ENCODE measurements around the gene TBC1D4. TPM values are rescaled to one million over a fixed set of nuclear protein-coding genes. Genes with fewer than 3 reads are reported as not detected.
"Not testable (repeated sequence)": the region's sequence is repeated elsewhere in the genome, so short reads cannot be mapped to it uniquely, and the experiment has no call there.

The TBC1D4 gene
- total and polyA plus RNA-seq, 8 donors = 16.6 to 31.7 (median 26.8) TPM

- Histone ChIP-seq H3K4me1 (no peaks in the 10 kb centered on the region), H3K36me3 (no peaks in the 10 kb centered on the region), H3K9me3 (no peaks in the 10 kb centered on the region), H3K27ac (no peak overlapping the region), H3K4me3 (no peak overlapping the region), H3K27me3 (no peaks in the 10 kb centered on the region)
- DNase-seq (no peak), ATAC-seq (no peak)
- TF ChIP-seq CTCF (IDR thresholded peaks at IDR 0.05) = no peak
- intact Hi-C loops (cut with DNase I) = no loop called here
Measured at GRCh38 chr13:75352641-75353327, 129.2 kb downstream of the TBC1D4 start.

GRCh38 chr13:75351538-75351937 is 130.4 kb downstream of the TBC1D4 start:
- ATAC-seq; H3K4me1 ChIP-seq; H3K27me3 ChIP-seq; H3K9me3 ChIP-seq; H3K36me3 ChIP-seq; intact Hi-C loops (cut with DNase I); H3K27ac ChIP-seq; H3K4me3 ChIP-seq; DNase-seq: not testable (repeated sequence)

- intact Hi-C loops (cut with DNase I) = no loop called here
Measured at GRCh38 chr13:75347925-75348324, 134.0 kb downstream of the TBC1D4 start.

GRCh38 chr13:75347457-75347856 is 134.5 kb downstream of the TBC1D4 start:
- Histone ChIP-seq H3K36me3 (no peaks in the 10 kb centered on the region), H3K9me3 (no peaks in the 10 kb centered on the region), H3K27ac (no peak overlapping the region), H3K27me3 (no peaks in the 10 kb centered on the region), H3K4me1 (no peaks in the 10 kb centered on the region), H3K4me3 (no peak overlapping the region)
- DNase-seq (no peak), ATAC-seq (no peak)
- intact Hi-C loops (cut with DNase I) = no loop called here
- TF ChIP-seq CTCF (IDR thresholded peaks at IDR 0.05) = no peak

More at GRCh38 chr13:75347925-75348324, 134.0 kb downstream of the TBC1D4 start:
- Histone ChIP-seq H3K27me3 (no peaks in the 10 kb centered on the region), H3K36me3 (no peaks in the 10 kb centered on the region), H3K9me3 (no peaks in the 10 kb centered on the region), H3K4me3 (no peak overlapping the region), H3K4me1 (no peaks in the 10 kb centered on the region), H3K27ac (no peak overlapping the region)
- TF ChIP-seq CTCF (IDR thresholded peaks at IDR 0.05) = no peak
- ATAC-seq = no peak
- no peak for DNase-seq

- Histone ChIP-seq H3K27me3 (no peaks in the 10 kb centered on the region), H3K9me3 (no peaks in the 10 kb centered on the region), H3K4me3 (no peak overlapping the region), H3K27ac (no peak overlapping the region), H3K4me1 (no peaks in the 10 kb centered on the region), H3K36me3 (no peaks in the 10 kb centered on the region)
- ATAC-seq = no peak
- intact Hi-C loops (cut with DNase I) = no loop called here
- DNase-seq = no peak
- TF ChIP-seq CTCF (IDR thresholded peaks at IDR 0.05) = no peak
Measured at GRCh38 chr13:75345193-75345592, 136.8 kb downstream of the TBC1D4 start.

- intact Hi-C loops (cut with DNase I) = no loop called here
- DNase-seq = no peak
Measured at GRCh38 chr13:75341028-75341427, 140.9 kb downstream of the TBC1D4 start.

More at GRCh38 chr13:75341028-75341427, 140.9 kb downstream of the TBC1D4 start:
- H3K4me1 ChIP-seq = no peaks in the 10 kb centered on the region
- TF ChIP-seq CTCF (IDR thresholded peaks at IDR 0.05) = no peak
- H3K4me3 ChIP-seq = no peak overlapping the region
- no peak for ATAC-seq
- no peaks in the 10 kb centered on the region for H3K27me3 ChIP-seq
- no peak overlapping the region for H3K27ac ChIP-seq
- H3K36me3 ChIP-seq = peaks cover 0 to 6% of the 10 kb centered on the region in 2 donors
- H3K9me3 ChIP-seq = no peaks in the 10 kb centered on the region

Measured in left lung (tissue), 10 donors.